HFF-Myc (cell line): Measurements from ENCODE around the gene TREML2.

ENCODE experiments used
- DNase-seq: peaks from one replicate; pipeline ENCODE4 v3.0.0-alpha.2; 2011; ENCODE audit warnings: low read depth; ENCODE audit errors: extremely low read depth
- H3K4me3 ChIP-seq: replicated peaks from 2 replicates; pipeline ENCODE4 v1.5.1; 2011; ENCODE audit warnings: low read depth, mild to moderate bottlenecking, control low read depth, low read length
- TF ChIP-seq, protein P1 (sequence below): IDR thresholded peaks from 2 replicates; pipeline ENCODE4 v1.5.1; 2012; ENCODE audit warnings: mild to moderate bottlenecking, low read depth, low read length, control low read depth; ENCODE audit errors: missing control alignments

Gene TREML2

GRCh38 chr6:41224800-41225199 is 23.9 kb upstream of the TREML2 start:
- DNase-seq: no peak
- TF ChIP-seq, protein P1, sequence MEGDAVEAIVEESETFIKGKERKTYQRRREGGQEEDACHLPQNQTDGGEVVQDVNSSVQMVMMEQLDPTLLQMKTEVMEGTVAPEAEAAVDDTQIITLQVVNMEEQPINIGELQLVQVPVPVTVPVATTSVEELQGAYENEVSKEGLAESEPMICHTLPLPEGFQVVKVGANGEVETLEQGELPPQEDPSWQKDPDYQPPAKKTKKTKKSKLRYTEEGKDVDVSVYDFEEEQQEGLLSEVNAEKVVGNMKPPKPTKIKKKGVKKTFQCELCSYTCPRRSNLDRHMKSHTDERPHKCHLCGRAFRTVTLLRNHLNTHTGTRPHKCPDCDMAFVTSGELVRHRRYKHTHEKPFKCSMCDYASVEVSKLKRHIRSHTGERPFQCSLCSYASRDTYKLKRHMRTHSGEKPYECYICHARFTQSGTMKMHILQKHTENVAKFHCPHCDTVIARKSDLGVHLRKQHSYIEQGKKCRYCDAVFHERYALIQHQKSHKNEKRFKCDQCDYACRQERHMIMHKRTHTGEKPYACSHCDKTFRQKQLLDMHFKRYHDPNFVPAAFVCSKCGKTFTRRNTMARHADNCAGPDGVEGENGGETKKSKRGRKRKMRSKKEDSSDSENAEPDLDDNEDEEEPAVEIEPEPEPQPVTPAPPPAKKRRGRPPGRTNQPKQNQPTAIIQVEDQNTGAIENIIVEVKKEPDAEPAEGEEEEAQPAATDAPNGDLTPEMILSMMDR: no peak
- no peak overlapping the region for H3K4me3 ChIP-seq

DNA sequence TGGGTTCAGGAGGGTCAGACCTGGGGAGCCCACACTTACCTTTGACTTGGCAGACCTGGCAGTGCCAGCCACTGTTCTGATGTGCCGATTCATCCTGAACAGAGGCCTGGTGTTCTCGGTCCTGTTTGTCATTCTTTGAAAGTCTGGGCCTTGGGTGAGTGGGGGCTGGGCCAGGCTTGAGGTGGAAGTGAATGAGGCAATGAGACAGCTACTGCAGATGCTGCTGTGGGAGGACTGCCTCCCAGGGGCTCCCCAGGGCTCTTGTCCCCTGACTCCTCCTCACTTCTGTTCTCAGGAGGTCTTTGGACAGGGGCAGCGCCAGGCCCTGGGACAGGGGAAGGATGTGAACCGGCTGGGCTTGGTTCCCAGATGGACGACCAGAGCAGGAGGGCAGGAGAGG is 21.6 kb upstream of the TREML2 start:
- TF ChIP-seq, protein P1: no peak
- DNase-seq: no peak
- no peak overlapping the region for H3K4me3 ChIP-seq

DNA sequence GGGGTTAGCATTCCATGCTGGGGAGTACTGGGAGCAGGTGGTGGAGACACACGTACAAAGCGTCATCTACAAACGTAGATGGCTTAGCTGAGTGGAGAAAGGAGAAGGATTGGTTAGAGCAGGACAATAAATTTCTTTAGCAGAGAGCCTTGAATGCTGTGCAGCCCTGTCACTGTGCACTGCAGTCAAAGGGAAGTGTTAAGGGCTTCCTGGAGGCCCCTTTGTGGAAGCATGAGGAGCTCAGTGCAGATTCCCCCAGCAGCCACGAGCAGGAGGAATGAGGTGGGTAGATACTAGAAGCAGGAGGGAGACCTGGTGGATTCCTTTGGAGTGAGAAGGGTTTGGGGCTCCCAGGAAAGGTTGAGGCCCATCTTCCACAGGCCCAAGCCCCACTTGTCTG is 21.1 kb upstream of the TREML2 start:
- no peak for DNase-seq
- no peak overlapping the region for H3K4me3 ChIP-seq
- TF ChIP-seq, protein P1: no peak

GRCh38 chr6:41216616-41217015 is 15.7 kb upstream of the TREML2 start:
- no peak for DNase-seq
- TF ChIP-seq, protein P1: no peak
- no peak overlapping the region for H3K4me3 ChIP-seq

DNA sequence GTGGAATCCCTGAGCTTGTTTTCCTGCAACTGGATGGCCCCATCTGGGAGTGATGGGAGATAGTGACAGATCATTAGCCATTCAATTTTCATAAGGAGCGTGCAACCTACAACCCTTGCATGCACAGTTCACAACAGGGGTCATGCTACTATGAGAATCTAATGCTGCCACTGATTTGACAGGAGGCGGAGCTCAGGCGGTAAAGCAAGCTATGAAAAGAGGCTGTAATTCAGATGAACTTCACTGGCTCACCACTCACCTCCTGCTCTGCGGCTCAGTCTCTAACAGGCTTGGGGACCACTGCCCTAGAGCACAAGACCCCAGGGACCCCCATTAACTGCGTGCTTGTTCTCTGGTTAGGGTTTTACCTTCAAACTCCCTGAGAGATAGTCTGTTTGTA is 14.8 kb upstream of the TREML2 start:
- no peak for DNase-seq
- TF ChIP-seq, protein P1: no peak
- H3K4me3 ChIP-seq: no peak overlapping the region

DNA sequence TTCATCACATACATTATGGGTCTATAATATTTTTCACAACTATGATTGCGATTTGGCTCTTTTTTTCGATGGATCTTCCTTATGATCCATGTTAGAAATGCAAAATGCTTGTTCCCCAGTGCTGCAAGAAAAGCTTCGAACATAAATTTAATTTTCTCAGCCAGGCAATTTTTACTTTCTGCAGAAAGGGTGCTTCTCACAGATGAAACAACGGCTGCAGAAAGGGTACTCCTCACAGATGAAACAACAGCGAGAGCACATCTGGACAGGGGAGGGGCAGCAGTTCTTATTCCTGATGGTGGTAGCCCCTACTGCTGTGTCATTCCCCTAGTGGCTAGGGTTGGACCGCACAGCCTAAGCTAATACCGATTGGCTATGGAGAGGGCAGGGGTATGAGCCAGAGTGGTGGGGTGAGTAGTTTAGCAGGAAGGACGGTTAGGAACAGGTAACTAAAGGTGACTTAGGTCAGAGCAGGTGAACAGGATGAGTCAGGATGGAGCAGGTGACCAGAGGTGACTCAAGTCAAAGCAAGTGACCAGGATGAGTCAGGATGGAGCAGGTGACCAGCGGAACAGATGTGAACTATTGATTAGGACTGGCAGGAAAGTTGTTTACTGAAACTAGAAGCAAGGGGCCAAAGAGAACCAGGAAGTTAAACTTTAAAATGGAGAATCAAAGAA is 13.8 kb upstream of the TREML2 start:
- TF ChIP-seq, protein P1: no peak
- no peak for DNase-seq

More for the DNA sequence above, 13.8 kb upstream of the TREML2 start:
- H3K4me3 ChIP-seq: no peak overlapping the region
